Vagina (tissue), 2 donors: ENCODE results near the gene PRC1.

Source experiments
- CTCF ChIP-seq, 3 experiments: fragments of 450-650 bp in 2 of 3; fragments of 200-600 bp in 1 of 3; sonication (generic) in 1 of 3; IDR thresholded peaks; one replicate each; pipeline ENCODE4 v1.5.1; 2017 to 2019; ENCODE audit warnings: antibody characterized with exemption in 3 of 3, mild to moderate bottlenecking in 2 of 3, moderate library complexity in 2 of 3
- POLR2A ChIP-seq, 2 donors: fragments of 450-650 bp; IDR thresholded peaks; one replicate each; pipeline ENCODE4 v1.6.1; 2017; ENCODE audit warnings: antibody characterized with exemption in 2 of 2, mild to moderate bottlenecking in 2 of 2, moderate library complexity in 2 of 2

GRCh38 chr15:91031796-91032195, 37.5 kb upstream of the PRC1 start:
- TF ChIP-seq CTCF (IDR thresholded peaks at IDR 0.05) (no peak), POLR2A (IDR thresholded peaks at IDR 0.05) (no peak)
